GM21737 (cell line): Measurements from ENCODE around the gene SIX3.

Source experiments
- ATAC-seq: cut with Tn5 transposase; IDR thresholded peaks from one replicate; pipeline ENCODE4 v1.9.1; 2021; ENCODE audit warnings: mild to moderate bottlenecking, moderate library complexity; ENCODE audit not compliant: unreplicated experiment

SIX3 gene

DNA sequence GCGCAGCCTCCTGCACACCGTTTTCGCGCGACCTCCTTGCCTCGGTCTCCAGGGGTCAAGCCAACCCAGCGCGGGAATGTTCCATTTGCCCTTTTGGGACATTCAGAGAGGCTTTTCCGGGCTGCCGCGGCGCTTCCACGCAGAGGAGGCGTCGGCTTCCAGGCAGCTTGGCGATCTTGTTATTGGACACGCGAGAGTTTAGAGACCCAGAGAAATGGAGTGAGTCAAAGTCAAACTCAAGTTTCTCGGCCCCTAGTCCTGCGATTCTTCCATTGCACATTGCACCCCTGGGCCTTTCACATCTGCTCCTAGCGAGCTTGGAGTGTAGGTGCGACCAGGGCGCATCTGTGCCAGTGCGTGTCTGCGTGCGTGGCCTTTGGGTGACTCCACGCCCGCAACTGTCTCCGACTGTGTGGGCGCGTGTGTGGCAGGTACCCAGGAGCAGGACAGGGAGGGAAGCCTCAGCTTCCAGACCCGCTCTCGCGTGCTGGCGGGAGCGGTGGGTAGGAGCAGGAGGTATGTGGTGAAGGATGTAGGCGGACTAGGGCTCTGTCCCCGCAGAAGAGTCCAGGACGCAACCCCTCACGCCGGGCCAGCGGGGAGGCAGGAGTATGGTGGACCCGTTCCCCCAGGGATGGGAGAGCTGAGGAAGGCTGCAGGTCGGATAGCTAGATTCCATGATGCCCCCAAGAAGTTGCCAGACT is 13.5 kb downstream of the SIX3 start:
- no peak for ATAC-seq

DNA sequence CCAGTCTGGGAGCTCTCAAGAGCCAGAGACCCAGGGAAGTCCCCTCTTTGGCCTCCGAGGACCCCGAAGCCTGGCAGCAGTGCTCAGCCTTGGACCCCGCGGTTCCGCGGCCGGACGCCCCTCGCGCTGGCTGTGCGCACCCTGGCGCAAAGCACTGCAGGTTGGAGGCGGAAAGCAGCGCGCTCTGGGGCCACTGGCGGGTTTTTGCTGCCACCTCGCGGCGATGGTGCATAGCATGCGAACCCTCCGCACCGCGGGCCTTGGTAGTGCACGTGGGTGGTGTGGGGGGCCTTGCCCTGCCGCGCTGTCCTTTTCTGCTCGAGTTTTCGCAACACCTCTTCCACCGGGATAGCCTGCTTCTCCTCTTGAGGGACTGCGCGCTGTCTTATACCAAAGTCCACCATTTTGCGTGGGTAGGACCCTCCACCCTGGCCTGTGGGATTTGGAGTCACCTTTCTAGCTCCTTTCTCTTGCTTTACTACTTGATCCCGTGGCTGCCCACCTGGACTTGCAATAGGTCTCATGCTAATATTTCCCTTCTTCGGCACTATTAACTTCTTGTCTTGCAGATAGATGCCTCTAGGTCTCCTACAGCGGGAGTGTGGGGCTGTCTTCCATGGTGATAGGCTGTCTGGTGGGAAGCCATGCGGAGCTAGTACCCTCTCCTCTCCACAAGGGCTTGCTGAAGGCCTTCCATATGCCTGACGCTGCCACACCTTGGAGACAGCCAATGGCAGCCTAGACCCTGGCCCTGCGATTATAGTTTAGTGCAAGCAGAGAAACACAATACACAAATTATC is 14.3 kb downstream of the SIX3 start:
- peak; percentile 48 for ATAC-seq

DNA sequence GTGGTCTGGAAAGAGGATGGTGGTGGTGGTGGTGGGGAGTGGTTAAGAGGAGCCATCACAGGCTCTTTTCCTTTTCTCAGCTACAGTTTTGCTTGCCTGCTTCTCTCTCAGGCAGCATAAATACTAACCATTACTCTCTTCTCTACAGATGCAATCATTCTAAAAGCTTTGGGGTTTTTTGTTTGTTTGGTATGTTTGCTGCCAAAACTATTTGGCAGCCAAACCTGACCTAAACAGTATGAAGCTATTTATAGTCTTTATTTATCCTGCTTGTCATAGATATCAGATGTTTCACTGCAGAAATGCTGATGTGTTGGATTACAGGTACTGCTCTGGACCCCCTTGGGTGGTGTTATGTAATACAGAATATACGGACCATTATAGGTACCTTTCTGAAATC is 15.3 kb downstream of the SIX3 start:
- ATAC-seq, result no peak

DNA sequence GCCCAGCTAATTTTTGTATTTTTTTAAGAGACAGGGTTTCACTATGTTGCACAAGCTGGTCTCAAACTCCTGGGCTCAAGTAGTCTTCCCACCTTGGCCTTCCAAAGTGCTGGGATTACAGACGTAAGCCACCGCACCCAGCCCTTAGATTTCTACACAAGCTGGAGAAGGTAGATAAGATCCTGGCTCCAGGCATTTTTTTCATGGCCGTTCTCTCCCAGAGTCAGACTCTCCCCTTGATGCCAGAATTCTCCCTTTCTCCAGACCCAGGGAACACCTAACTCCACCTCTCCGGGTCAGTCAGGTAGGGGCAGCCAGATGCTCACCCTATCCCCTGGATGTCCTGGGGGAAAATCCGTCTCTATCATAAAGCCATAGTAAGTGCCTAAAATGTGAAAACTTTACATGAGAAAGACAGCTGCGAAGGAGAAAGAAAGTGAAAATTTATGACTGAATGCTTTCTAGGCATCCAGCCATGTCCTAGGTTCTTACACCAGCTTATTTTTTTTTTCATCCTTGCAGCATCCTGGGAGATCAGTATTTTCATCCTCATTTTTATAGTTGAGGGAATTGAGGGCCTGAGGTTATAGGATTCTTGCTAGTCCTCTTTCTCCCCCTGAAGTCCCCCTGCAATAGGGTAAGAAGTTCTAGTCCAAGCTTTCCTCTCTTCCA is 16.3 kb downstream of the SIX3 start:
- ATAC-seq, result no peak

DNA sequence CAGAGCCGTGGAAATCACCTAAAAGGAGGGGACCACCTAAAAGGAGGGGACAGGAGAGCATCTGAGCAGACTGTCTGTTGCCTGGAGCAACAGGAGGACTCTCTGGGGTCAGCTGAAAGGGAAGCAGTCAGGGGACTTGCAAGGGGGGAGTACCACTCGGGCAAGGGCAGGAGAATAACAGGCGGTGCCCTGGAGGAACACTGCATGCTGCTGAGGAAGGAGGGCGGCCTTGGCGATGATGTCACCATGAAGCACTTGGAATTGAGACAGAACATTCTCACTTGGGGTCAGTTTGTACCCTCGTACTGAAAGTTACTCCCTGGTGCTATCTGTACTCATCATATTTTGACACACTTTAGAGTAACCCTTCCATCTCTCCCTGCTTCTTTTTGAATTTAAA is 18.4 kb downstream of the SIX3 start:
- ATAC-seq, result no peak

DNA sequence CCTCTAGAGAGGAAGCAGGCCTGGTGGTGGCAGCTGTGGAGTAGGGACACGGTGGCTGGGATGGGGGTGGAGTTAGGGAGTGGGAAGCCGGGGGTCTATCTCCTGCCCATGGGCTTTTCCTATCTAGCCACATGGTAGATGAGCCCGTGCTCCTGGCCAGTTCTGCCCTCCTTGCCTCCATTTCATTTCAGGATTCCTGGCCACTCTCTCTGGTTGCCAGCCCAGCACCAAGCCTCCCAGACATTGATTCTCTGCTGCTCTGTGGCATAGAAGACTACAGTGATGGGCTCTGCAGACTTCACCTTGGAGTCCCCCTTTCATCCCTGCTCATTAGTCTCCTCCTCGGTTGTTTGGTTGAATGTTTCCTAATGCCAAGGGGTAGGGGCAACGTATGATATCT is 19.4 kb downstream of the SIX3 start:
- no peak for ATAC-seq

DNA sequence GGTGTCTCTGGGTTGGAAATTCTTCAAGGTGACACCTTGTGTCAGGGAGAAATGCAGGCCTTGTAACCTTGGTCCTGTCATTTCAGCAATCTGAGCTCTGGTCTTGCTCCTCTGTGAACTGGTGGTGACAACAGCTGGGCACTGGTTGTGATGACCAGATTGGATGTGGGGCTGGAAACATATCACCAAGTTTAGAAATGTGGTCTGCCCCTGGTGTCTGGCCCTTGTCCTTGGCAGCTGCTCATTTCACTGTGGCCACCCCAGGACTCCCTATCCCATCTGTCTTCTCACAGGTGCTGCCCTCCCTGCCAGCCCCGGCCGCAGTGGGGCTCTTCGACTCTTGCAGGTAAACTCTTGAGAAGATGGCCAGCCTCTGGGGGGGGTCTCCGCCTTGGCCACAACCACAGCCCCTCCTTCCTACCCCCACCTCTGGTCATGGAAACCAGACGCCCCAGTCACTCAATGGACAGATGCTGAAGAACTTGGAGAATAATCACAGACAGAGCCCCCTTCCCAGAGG is 20.7 kb downstream of the SIX3 start:
- ATAC-seq, result no peak

DNA sequence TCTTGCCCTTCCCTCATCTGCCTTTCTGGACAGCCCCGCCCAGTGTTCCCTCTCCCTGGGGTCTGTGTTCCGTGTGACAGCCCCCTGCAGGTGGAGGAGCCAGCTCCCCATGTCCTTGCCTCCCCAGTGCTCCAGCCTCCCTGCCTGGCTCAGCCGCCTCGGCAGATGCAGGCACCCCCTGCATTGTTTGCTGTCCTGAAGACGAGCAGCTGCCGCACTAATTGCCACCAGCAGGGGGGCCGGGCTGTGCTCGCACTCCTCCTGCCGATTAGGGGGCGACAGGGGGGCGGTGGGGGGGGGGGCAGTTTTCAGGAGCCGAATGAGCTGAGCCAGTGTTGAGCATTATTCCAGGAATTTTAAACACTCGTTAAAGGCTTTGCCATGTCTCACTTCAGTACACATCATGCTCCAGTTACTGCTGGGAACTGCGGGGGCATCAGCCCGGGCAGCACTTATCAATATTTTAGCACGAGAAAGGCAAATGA is 23.3 kb downstream of the SIX3 start:
- ATAC-seq, result no peak

DNA sequence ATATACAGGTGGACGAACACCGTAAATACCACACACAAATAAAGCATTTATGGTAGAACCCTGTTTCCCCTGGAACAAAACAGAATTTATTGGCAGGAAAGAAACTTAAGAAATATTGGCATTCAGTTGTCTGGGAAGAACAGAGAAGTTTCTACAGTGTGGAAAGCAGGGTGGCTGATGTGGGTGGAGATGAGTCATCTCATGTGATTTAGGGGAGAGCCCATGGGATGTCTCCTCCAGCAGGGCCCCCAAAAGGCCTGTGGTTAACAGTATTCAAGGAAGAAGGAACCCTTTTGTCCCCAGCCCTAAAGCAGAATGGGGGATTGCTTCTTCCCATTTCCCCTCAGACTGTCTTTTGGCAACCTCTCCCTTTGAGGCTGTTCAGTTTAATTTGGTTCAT is 24.2 kb downstream of the SIX3 start:
- ATAC-seq, result no peak

DNA sequence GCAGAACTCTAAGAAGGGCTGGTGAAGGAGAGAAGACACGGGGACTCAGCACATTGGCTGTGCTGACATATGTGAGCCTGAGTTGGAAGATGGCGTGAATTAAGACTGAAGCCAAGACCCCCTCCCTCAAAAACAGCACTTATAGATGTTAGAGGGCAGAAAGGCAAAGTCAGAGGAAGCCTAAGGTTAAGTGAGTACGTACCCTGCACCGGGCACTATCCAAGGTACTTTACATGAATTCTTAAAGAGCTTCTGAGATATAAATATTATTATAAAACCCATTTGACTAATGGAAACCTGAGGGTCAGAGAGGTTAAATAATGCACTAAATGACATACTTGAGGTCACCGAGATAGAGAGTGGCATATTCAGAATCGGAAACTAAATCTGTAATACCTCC is 25.6 kb downstream of the SIX3 start:
- no peak for ATAC-seq

DNA sequence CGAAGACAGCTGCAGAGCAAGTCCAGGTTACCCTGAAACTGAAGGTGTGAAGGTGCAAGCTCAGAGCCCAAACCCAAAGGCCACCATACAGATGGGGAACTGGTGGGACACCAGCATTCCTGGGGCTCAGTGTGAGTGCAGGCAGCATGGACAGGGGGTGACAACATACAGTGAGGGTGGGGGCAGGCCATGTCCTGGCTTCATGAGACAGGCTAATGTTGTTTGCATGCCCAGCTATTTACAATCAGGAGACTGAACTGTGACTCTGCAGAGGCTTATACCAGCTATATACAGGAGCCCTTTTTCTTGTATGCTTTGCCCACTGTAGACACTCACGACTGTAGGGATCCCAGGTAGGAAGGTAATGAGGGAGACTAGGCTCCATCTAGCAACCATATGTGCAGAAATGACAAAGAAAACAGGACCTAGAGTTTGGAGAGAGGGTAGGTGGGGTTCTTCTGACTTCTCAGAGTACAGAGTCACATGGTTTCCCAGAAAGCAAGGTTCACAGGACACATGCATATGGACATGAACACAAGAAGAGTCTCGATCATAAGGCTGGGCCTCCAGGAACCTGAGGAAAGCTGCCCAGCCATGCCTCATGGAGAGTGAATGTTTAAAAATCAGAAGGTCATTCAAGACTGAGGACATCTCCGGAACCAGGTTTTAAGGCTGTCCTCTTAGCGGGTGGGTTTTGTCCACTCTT is 26.4 kb downstream of the SIX3 start:
- ATAC-seq, result no peak

DNA sequence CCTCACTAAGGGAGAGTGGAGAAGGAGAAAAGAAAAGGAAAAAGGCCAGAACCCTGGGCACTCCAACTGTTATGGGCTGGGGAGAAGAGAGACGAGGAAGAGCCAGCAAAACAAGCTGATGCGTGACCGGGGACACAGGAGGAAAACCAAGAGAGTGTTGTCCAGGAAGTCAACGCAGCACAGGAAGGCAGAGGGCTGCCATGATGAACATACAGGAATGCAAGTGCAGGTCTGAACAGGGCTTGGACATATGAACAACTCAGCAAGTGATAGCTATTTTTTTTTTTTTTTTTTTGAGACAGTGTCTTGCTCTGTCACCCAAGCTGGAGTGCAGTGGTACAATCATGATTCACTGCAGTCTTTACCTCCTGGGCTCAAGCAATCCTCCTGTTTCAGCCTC is 28.4 kb downstream of the SIX3 start:
- no peak for ATAC-seq

DNA sequence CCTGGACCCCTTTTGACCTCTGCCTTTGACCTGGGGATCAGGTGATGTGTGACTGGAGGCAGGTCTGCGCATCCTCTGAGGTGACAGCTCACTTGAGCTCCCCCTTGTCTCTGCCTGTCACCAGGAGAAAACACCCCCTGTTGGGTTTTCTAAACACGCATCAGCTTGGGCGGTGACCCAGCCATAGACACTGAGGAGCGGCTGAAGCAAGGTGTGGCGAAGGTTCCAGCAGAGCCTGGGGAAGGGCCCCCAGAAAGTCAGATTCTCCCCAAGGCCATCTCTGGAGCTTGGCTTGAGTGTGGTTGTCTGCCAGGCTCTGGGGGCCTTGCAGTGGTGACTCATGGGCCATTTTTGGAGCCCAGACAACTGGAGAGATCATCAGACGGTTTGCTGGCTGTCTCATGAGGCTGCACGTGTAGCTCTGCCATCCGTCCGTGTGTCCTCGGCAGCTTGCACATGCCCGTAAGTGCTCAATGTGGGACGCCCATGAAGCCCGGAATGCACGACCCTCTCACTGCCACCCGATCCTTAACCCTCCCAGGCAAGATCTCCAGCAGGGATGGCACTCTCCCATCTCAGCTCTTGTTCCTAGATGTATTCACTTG is 29.4 kb downstream of the SIX3 start:
- no peak for ATAC-seq

DNA sequence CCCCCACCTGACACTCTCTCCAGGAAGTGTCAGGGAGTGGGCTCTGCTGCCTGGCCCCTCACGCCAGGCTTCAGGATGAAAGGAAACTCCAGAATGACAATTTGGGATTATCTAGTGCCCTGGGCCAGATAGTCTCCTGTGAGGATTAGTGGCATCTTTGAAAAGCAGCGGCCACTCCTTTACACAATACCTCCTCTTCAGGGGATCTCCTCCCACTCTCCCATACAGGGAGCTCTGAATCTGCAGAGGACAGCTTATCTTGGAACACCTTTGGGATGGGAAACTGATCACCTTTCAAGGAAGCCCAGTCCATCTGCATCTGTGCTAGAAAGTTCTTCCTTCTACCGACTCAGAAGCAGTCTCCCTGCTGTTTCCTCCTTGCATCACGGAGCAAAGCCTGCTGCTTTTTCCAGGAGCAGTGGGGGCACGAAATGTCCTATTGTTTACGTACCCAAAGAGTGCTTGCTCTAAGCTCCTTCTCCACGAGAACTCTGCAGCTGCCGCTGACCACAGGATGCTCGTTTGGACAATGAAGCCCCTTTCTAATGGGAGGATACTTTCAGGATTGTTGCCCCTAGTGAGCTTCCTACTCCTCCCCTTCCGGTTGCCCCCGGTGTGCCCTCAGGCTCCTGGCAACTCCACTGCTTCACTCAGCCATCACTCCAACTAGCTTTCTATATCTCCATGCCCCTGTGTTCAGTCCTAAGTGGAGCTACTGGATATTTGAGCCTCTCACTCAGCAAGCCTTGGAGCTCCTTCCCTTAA is 31.5 kb downstream of the SIX3 start:
- no peak for ATAC-seq

DNA sequence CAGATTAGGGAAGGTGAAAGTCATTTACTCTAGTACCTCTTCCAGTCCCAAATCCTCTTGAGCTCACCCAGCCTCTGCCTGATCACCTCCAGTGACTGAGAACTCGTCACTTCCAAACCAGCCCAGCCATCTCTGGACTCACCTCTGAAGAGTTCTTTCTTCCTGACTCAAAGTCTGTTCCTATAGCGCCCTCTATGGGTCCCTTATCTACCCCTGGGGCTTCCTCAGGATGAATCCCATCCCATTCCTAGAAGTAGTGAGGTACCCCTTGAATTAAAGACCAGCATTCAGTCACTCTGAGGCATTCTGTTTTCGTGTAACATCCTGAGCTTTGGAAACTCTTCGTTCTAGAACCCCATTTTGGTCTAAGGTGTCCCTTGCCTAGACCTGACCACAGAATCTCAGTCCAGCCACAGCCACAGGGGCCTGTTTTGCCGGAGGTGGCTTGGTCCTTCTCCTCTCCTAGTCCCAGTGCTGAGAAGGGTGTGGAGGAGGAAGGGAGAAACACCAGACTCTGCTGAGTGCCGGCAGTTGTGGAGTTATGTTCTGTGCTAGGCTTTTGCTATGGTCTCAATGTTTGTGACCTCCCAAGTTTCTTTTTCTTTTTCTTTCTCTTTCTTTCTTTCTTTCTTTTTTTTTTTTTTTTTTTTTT is 32.7 kb downstream of the SIX3 start:
- no peak for ATAC-seq

DNA sequence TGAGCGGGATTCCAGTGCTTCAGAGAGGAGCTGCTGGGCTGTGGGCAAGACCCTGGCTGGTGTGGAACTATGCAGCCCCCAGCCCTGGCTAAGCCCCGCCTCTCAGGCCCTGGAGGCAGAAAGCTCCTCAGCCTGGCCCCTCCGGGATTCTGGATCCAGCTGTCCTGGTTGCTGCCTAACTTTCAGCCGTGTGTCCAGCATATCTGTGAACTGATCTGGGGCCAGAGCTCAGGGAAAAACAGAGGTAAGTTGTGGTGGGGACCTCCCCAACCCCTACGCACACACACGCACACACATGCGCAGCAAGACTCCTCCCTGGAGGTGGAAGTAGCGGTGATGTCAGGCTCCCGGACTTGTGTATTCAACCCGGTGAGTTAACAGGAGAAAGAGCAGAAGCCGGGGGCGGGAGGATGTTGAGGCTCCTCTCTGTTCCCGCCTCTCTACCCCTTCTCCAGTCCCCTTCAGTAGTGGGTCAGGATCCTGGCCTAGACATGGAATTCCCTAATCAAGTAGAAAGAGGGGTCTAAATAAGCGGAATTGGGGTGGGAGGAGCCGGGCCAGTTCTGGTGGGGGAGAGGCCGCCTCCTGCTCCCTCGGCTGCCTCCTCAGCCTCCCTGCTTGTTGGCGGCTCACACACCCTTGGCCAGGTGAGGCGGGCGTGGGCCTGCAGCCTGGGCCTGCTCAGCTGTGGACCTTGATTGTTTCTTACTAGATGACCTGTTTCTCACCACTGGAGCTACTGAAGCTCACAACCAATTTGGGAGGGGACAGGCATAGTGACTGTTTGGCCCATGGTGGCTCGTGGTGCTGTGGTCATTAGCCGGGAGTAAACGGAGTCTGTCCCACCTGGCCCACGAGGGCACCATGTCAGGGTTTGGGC is 34.3 kb downstream of the SIX3 start:
- ATAC-seq, result no peak

DNA sequence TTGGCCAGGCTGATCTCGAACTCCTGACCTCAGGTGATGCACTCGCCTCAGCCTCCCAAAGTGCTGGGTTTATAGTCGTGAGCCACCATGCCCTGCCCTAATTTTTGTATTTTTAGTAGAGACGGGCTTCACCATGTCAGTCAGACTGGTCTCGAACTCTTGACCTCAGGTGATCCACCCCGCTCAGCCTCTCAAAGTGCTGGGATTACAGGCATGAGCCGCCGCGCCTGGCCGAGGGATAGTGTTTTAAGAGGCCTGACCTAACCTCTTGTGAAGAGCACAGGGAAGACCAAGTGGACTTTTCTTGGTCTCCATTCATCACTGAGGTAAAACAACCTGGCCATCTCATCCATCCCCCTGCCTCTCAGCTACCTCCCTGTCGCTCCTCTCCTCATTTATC is 38.1 kb downstream of the SIX3 start:
- ATAC-seq, result no peak
